ENCODE data around the gene ADAMTS2. TPM values are rescaled to one million over a fixed set of nuclear protein-coding genes. Genes with fewer than 3 reads are reported as not detected.

The ADAMTS2 gene
- total and polyA plus RNA-seq, 2 experiments from 2014 or later = 1.6 to 8.1 TPM

GRCh38 chr5:179289756-179290385 lies 55.4 kb downstream of the ADAMTS2 start:
- Mint-ChIP-seq H3K36me3 (ENCODE audit: low read depth) (no peaks in the 10 kb centered on the region), H3K9me3 (no peaks in the 10 kb centered on the region), H3K4me1 (no peaks in the 10 kb centered on the region), H3K27me3 (ENCODE audit: insufficient read depth, low read depth, poor library complexity) (peaks cover 2% of the 10 kb centered on the region), H3K4me3 (no peak overlapping the region), H3K27ac (no peak overlapping the region)
- Histone ChIP-seq H3K36me3 (ENCODE audit: insufficient read depth) (no peaks in the 10 kb centered on the region), H3K4me1 (ENCODE audit: insufficient read depth) (no peaks in the 10 kb centered on the region), H3K27ac (ENCODE audit: low read depth) (no peak overlapping the region), H3K79me2 (replicated peaks; ENCODE audit: insufficient read depth) (no peaks in the 10 kb centered on the region), H2AFZ (no peak overlapping the region), H3K4me3 (no peak overlapping the region), H4K20me1 (replicated peaks; ENCODE audit: insufficient read depth) (no peaks in the 10 kb centered on the region), H3F3A (replicated peaks; ENCODE audit: low read depth) (no peaks in the 10 kb centered on the region), H3K27me3 (ENCODE audit: insufficient read depth) (no peaks in the 10 kb centered on the region), H3K4me2 (no peak overlapping the region), H3K9me2 (ENCODE audit: insufficient read depth) (no peaks in the 10 kb centered on the region)
- TF ChIP-seq, protein P1, sequence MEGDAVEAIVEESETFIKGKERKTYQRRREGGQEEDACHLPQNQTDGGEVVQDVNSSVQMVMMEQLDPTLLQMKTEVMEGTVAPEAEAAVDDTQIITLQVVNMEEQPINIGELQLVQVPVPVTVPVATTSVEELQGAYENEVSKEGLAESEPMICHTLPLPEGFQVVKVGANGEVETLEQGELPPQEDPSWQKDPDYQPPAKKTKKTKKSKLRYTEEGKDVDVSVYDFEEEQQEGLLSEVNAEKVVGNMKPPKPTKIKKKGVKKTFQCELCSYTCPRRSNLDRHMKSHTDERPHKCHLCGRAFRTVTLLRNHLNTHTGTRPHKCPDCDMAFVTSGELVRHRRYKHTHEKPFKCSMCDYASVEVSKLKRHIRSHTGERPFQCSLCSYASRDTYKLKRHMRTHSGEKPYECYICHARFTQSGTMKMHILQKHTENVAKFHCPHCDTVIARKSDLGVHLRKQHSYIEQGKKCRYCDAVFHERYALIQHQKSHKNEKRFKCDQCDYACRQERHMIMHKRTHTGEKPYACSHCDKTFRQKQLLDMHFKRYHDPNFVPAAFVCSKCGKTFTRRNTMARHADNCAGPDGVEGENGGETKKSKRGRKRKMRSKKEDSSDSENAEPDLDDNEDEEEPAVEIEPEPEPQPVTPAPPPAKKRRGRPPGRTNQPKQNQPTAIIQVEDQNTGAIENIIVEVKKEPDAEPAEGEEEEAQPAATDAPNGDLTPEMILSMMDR (conservative IDR thresholded peaks at IDR 0.05; ENCODE audit: low read depth in 2 of 2) = no peak
- TF ChIP-seq POLR2AphosphoS5 (IDR thresholded peaks at IDR 0.05; ENCODE audit: low read depth) (no peak), EZH2 (IDR thresholded peaks at IDR 0.05; ENCODE audit: low read depth, unreplicated experiment) (no peak), ZNF114 (CRISPR knock-in tag; IDR thresholded peaks at IDR 0.05) (no peak), CREB1 (CRISPR knock-in tag; IDR thresholded peaks at IDR 0.05; ENCODE audit: low read depth) (no peak), STAT1 (IDR thresholded peaks at IDR 0.05; ENCODE audit: unreplicated experiment) (no peak), EZH2phosphoT487 (IDR thresholded peaks at IDR 0.05; ENCODE audit: unreplicated experiment) (no peak), NANOG (IDR thresholded peaks at IDR 0.05; ENCODE audit: borderline replicate concordance) (no peak), JUNB (IDR thresholded peaks at IDR 0.05; ENCODE audit: unreplicated experiment) (no peak), ETS1 (IDR thresholded peaks at IDR 0.05) (no peak)
- TF ChIP-seq, protein P2, sequence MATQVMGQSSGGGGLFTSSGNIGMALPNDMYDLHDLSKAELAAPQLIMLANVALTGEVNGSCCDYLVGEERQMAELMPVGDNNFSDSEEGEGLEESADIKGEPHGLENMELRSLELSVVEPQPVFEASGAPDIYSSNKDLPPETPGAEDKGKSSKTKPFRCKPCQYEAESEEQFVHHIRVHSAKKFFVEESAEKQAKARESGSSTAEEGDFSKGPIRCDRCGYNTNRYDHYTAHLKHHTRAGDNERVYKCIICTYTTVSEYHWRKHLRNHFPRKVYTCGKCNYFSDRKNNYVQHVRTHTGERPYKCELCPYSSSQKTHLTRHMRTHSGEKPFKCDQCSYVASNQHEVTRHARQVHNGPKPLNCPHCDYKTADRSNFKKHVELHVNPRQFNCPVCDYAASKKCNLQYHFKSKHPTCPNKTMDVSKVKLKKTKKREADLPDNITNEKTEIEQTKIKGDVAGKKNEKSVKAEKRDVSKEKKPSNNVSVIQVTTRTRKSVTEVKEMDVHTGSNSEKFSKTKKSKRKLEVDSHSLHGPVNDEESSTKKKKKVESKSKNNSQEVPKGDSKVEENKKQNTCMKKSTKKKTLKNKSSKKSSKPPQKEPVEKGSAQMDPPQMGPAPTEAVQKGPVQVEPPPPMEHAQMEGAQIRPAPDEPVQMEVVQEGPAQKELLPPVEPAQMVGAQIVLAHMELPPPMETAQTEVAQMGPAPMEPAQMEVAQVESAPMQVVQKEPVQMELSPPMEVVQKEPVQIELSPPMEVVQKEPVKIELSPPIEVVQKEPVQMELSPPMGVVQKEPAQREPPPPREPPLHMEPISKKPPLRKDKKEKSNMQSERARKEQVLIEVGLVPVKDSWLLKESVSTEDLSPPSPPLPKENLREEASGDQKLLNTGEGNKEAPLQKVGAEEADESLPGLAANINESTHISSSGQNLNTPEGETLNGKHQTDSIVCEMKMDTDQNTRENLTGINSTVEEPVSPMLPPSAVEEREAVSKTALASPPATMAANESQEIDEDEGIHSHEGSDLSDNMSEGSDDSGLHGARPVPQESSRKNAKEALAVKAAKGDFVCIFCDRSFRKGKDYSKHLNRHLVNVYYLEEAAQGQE (IDR thresholded peaks at IDR 0.05; ENCODE audit: unreplicated experiment) = no peak
- TF ChIP-seq, protein P3, sequence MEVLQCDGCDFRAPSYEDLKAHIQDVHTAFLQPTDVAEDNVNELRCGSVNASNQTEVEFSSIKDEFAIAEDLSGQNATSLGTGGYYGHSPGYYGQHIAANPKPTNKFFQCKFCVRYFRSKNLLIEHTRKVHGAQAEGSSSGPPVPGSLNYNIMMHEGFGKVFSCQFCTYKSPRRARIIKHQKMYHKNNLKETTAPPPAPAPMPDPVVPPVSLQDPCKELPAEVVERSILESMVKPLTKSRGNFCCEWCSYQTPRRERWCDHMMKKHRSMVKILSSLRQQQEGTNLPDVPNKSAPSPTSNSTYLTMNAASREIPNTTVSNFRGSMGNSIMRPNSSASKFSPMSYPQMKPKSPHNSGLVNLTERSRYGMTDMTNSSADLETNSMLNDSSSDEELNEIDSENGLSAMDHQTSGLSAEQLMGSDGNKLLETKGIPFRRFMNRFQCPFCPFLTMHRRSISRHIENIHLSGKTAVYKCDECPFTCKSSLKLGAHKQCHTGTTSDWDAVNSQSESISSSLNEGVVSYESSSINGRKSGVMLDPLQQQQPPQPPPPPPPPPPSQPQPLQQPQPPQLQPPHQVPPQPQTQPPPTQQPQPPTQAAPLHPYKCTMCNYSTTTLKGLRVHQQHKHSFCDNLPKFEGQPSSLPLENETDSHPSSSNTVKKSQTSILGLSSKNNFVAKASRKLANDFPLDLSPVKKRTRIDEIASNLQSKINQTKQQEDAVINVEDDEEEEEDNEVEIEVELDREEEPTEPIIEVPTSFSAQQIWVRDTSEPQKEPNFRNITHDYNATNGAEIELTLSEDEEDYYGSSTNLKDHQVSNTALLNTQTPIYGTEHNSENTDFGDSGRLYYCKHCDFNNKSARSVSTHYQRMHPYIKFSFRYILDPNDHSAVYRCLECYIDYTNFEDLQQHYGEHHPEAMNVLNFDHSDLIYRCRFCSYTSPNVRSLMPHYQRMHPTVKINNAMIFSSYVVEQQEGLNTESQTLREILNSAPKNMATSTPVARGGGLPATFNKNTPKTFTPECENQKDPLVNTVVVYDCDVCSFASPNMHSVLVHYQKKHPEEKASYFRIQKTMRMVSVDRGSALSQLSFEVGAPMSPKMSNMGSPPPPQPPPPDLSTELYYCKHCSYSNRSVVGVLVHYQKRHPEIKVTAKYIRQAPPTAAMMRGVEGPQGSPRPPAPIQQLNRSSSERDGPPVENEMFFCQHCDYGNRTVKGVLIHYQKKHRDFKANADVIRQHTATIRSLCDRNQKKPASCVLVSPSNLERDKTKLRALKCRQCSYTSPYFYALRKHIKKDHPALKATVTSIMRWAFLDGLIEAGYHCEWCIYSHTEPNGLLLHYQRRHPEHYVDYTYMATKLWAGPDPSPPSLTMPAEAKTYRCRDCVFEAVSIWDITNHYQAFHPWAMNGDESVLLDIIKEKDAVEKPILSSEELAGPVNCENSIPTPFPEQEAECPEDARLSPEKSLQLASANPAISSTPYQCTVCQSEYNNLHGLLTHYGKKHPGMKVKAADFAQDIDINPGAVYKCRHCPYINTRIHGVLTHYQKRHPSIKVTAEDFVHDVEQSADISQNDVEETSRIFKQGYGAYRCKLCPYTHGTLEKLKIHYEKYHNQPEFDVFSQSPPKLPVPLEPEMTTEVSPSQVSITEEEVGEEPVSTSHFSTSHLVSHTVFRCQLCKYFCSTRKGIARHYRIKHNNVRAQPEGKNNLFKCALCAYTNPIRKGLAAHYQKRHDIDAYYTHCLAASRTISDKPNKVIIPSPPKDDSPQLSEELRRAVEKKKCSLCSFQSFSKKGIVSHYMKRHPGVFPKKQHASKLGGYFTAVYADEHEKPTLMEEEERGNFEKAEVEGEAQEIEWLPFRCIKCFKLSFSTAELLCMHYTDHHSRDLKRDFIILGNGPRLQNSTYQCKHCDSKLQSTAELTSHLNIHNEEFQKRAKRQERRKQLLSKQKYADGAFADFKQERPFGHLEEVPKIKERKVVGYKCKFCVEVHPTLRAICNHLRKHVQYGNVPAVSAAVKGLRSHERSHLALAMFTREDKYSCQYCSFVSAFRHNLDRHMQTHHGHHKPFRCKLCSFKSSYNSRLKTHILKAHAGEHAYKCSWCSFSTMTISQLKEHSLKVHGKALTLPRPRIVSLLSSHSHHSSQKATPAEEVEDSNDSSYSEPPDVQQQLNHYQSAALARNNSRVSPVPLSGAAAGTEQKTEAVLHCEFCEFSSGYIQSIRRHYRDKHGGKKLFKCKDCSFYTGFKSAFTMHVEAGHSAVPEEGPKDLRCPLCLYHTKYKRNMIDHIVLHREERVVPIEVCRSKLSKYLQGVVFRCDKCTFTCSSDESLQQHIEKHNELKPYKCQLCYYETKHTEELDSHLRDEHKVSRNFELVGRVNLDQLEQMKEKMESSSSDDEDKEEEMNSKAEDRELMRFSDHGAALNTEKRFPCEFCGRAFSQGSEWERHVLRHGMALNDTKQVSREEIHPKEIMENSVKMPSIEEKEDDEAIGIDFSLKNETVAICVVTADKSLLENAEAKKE (CRISPR knock-in tag; IDR thresholded peaks at IDR 0.05) = no peak
- DNase-seq (ENCODE audit: low spot score) (no peak), ATAC-seq (no peak)

Data from GM23338 (cell line).